Hepatocyte (in vitro differentiated cells): ENCODE results near the gene MINDY4B. TPM values are rescaled to one million over a fixed set of nuclear protein-coding genes. Genes with fewer than 3 reads are reported as not detected.
A peak's percentile ranks its signal among the peaks of the same experiment; 100 is the strongest.

Experiments
- DNase-seq: peaks from one replicate; pipeline ENCODE4 v3.0.0-alpha.2; 2016; ENCODE audit warnings: low spot score
- H2AFZ ChIP-seq: fragments of 200-600 bp; sonication (generic); 2 replicates; pipeline ENCODE4 v1.6.0; 2016; ENCODE audit warnings: antibody characterized with exemption, mild to moderate bottlenecking
- H3K27ac ChIP-seq: fragments of 200-600 bp; sonication (generic); 2 replicates; pipeline ENCODE4 v1.5.1; 2016; ENCODE audit warnings: mild to moderate bottlenecking
- H3K27me3 ChIP-seq: fragments of 200-600 bp; sonication (generic); 2 replicates; pipeline ENCODE4 v1.6.1; 2016
- H3K36me3 ChIP-seq: fragments of 200-600 bp; sonication (generic); replicated peaks from 2 replicates; pipeline ENCODE4 v1.5.1; 2016; ENCODE audit warnings: low read depth; ENCODE audit not compliant: insufficient read depth
- H3K4me1 ChIP-seq: fragments of 200-600 bp; sonication (generic); 2 replicates; pipeline ENCODE4 v1.5.1; 2016; ENCODE audit warnings: mild to moderate bottlenecking, moderate library complexity; ENCODE audit not compliant: insufficient read depth
- H3K4me2 ChIP-seq: fragments of 200-600 bp; sonication (generic); 2 replicates; pipeline ENCODE4 v1.6.0; 2016
- H3K4me3 ChIP-seq: fragments of 200-600 bp; sonication (generic); 2 replicates; pipeline ENCODE4 v1.5.1; 2016; ENCODE audit warnings: mild to moderate bottlenecking
- H3K79me2 ChIP-seq: fragments of 200-600 bp; sonication (generic); 2 replicates; pipeline ENCODE4 v1.6.0; 2017; ENCODE audit warnings: mild to moderate bottlenecking
- H3K9me2 ChIP-seq: fragments of 200-600 bp; sonication (generic); replicated peaks from 2 replicates; pipeline ENCODE4 v1.6.0; 2017; ENCODE audit warnings: mild to moderate bottlenecking; ENCODE audit not compliant: insufficient read depth
- H3K9me3 ChIP-seq: fragments of 200-600 bp; sonication (generic); 2 replicates; pipeline ENCODE4 v1.5.1; 2016; ENCODE audit warnings: low read depth, mild to moderate bottlenecking
- H4K20me1 ChIP-seq: fragments of 200-600 bp; sonication (generic); 2 replicates; pipeline ENCODE4 v1.6.0; 2016; ENCODE audit warnings: mild to moderate bottlenecking; ENCODE audit not compliant: insufficient read depth, poor library complexity, severe bottlenecking
- EZH2 ChIP-seq: fragments of 200-600 bp; sonication (generic); IDR thresholded peaks from 2 replicates; pipeline ENCODE4 v1.6.1; 2016; ENCODE audit warnings: antibody characterized with exemption, mild to moderate bottlenecking, borderline replicate concordance
- EZH2phosphoT487 ChIP-seq: fragments of 200-600 bp; sonication (generic); IDR thresholded peaks from one replicate; pipeline ENCODE4 v1.6.1; 2018; ENCODE audit warnings: antibody characterized with exemption, mild to moderate bottlenecking, low read depth, moderate library complexity; ENCODE audit not compliant: unreplicated experiment, severe bottlenecking
- WGBS: methylation state at CpG from one replicate; pipeline ENCODE4 v1.1.6; 2016; ENCODE audit warnings: low lambda C conversion rate; ENCODE audit errors: missing lambda C conversion rate; 5-methylcytosine and 5-hydroxymethylcytosine counted together
- polyA plus RNA-seq: library from polyadenylated mRNA; unstranded; fragments of >200 nt; fragmentation: Nextera tagmentation; extraction: Ambion mirVana; gene quantifications from 2 replicates; pipeline ENCODE4 v1.2.1, GENCODE V29; 2016
- total RNA-seq: library from RNA; depleted of rRNA; stranded (reverse); fragments of >200 nt; gene quantifications from 2 replicates; pipeline ENCODE4 v1.2.3, GENCODE V29; 2014
- TF ChIP-seq, protein P1 (sequence below): fragments of 200-600 bp; sonication (generic); IDR thresholded peaks from 2 replicates; pipeline ENCODE4 v1.5.1; 2016; ENCODE audit warnings: antibody characterized with exemption, mild to moderate bottlenecking; ENCODE audit not compliant: poor library complexity

The MINDY4B gene
- total and polyA plus RNA-seq, 2 experiments from 2014 or later = not detected

DNA sequence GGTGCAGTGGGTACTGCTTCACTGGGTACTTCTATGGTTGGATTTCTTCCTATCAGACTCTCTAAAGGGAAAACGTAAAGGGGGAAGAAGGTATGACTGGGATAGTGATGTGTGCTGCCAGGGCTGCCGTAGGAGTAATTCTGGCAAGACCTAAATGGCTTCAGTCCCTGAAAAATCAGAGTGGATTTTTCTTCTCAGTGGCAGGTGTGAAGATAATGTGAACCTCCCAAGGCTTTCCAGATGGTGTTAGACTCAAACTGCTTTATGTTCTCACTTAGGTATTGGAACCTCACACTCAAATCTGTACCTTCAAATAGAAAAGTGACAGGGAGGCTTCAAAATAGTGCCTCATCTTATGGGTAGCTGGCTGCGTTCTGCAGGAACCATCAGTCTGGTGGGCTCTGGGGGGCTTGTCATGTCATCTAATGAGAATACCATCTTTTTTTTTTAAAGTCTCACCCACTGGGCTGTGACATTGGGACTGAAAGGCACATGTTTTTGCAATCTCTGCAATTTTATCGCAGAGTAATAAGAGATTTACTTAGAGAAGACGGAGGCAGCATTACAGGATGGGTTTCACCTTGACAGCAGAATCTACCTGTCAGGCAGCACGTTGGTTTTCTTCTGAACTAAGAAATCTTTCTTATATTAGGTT, 28.5 kb downstream of the MINDY4B start:
- Histone ChIP-seq H3K4me1 (peaks cover 4% of the 10 kb centered on the region), H2AFZ (no peak overlapping the region), H3K9me3 (no peaks in the 10 kb centered on the region), H3K27ac (no peak overlapping the region), H4K20me1 (no peaks in the 10 kb centered on the region), H3K9me2 (no peaks in the 10 kb centered on the region), H3K36me3 (no peaks in the 10 kb centered on the region), H3K79me2 (no peaks in the 10 kb centered on the region), H3K4me3 (no peak overlapping the region), H3K4me2 (no peak overlapping the region), H3K27me3 (no peaks in the 10 kb centered on the region)
- no peak for DNase-seq
- WGBS = 95% methylated on average over 6 of the region's 6 CpGs
- TF ChIP-seq EZH2phosphoT487 = no peak
- TF ChIP-seq, protein P1, sequence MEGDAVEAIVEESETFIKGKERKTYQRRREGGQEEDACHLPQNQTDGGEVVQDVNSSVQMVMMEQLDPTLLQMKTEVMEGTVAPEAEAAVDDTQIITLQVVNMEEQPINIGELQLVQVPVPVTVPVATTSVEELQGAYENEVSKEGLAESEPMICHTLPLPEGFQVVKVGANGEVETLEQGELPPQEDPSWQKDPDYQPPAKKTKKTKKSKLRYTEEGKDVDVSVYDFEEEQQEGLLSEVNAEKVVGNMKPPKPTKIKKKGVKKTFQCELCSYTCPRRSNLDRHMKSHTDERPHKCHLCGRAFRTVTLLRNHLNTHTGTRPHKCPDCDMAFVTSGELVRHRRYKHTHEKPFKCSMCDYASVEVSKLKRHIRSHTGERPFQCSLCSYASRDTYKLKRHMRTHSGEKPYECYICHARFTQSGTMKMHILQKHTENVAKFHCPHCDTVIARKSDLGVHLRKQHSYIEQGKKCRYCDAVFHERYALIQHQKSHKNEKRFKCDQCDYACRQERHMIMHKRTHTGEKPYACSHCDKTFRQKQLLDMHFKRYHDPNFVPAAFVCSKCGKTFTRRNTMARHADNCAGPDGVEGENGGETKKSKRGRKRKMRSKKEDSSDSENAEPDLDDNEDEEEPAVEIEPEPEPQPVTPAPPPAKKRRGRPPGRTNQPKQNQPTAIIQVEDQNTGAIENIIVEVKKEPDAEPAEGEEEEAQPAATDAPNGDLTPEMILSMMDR = no peak
- TF ChIP-seq EZH2 = no peak

DNA sequence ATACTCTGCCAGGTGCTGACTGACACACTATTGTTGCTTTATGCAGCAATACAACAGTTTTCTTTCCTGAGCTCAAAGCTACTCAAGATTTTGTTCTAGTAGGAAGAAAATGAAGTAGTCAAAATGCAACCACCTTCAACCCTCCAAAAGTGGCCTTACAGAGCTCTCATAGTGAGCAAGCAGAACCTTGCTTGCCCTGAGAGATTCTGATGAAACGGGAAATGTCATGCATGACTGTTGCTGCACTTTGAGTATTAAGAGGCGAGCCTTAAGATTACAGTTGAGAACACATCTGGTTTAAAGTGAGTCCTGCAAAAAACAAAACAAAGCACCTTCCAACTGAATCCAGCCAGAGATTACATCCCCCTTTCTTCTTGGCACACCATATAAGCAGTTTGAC, 29.7 kb downstream of the MINDY4B start:
- Histone ChIP-seq H3K27ac (peak overlapping the region; percentile 22), H3K79me2 (no peaks in the 10 kb centered on the region), H3K9me2 (no peaks in the 10 kb centered on the region), H3K27me3 (no peaks in the 10 kb centered on the region), H3K4me2 (no peak overlapping the region), H3K4me1 (peaks cover 4% of the 10 kb centered on the region), H3K4me3 (no peak overlapping the region), H3K36me3 (no peaks in the 10 kb centered on the region), H2AFZ (no peak overlapping the region), H4K20me1 (no peaks in the 10 kb centered on the region), H3K9me3 (no peaks in the 10 kb centered on the region)
- WGBS = 65% methylated on average over 2 of the region's 2 CpGs
- DNase-seq = no peak
- no peak for TF ChIP-seq EZH2phosphoT487
- no peak for TF ChIP-seq EZH2
- TF ChIP-seq, protein P1 = no peak

DNA sequence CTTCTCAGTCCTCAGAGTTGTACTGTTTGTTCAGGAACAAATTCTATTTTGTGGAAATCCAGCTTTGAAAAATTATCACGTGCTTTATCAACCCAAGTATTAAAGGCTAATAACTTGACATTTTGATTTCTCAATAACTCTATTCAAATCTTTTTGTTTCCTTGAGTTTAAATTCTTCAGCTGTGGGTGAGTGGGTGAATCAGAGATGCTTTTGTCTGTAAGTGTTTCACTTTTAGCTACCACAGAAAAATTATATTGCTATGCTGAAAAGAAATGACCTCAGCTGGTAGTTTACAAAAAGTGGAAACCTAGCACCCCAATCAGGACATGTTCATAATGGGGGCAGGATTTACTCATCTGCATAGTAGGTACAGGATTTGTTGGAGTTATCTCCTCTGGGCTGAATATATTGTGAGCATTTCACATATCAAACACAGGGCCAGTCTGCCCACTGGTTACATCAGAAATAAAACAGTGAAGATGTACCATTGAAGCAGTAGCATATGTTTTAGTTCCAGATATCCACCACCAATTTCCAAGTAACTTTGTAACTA, 30.5 kb downstream of the MINDY4B start:
- TF ChIP-seq, protein P1 = no peak
- TF ChIP-seq EZH2phosphoT487 (no peak), EZH2 (no peak)
- Histone ChIP-seq H3K79me2 (no peaks in the 10 kb centered on the region), H4K20me1 (no peaks in the 10 kb centered on the region), H3K9me2 (no peaks in the 10 kb centered on the region), H3K27ac (peak overlapping the region; percentile 3), H3K4me1 (peaks cover 4% of the 10 kb centered on the region), H3K4me2 (no peak overlapping the region), H3K36me3 (no peaks in the 10 kb centered on the region), H3K4me3 (no peak overlapping the region), H3K27me3 (no peaks in the 10 kb centered on the region), H3K9me3 (no peaks in the 10 kb centered on the region), H2AFZ (no peak overlapping the region)
- DNase-seq = no peak
- 75% methylated on average over 1 of the region's 1 CpG for WGBS
